ENCODE results near the gene GNA15.
"Not testable (repeated sequence)": the region's sequence is repeated elsewhere in the genome, so short reads cannot be mapped to it uniquely, and the experiment has no call there.

GNA15 gene

GRCh38 chr19:3149526-3150505 lies 14.0 kb downstream of the GNA15 start:
- no peak for DNase-seq (ENCODE audit: low spot score)

DNA sequence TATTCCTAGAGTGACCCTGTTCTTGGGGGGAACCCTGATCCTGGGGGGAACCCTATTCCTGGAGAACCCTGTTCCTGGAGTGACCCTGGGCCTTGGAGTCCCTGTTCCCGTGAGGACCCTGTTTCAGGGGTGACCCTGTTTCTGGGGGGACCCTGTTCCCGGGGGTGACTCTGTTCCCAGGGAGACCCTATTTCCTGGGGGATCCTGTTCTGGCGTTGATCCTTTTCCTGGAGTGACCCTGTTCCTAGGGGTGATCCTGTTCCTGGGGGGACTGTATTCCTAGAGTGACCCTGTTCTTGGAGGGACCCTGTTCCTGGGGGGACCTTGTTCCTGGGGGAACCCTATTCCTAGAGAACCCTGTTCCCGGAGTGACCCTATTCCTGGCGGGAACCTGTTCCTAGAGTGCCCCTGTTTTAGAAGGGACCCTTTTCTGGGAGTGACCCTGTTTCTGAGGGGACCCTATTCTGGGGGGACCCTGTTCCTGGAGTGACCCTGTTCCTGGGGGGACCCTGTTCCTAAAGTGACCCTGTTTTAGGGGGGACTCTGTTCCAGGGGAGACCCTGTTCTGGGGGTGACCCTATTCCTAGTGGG lies 15.0 kb downstream of the GNA15 start:
- DNase-seq (ENCODE audit: low spot score) = no peak

DNA sequence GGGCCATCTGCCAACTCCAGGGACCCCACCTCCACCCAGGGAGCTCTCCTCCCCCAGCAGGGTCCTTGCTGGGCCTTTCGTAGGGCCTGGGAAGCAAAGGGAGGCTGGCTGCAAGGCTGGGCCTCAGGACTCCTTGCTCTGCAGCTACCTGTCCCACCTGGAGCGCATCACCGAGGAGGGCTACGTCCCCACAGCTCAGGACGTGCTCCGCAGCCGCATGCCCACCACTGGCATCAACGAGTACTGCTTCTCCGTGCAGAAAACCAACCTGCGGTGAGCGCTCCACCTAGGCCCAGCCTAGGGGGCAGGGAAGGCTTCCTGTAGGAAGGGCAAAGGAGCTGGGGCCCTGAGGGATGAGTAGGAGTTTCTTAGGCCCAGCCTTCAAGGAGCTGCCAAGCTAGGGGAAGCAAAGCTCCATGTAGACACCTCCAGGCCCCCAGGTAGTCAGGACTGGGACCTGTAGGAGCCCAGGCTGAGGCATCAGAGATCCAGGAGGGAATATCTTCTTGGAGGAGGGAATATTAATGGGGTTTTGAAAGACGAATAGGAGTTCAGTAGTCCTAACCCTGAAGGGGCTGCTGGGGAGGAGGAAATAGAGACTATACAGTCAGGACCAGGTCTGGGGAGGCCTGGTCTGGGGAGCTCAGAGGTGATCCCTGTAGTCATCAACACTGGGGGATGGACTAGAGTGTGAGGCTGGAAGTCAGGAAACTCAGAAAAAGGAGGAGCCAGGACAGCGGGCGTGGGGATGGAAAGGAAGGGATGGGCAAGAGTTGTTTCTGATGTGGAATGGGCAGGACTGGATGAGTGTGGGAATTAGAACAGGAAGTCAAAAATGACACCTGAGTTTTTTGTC lies 16.0 kb downstream of the GNA15 start:
- DNase-seq (ENCODE audit: low spot score) = no peak

- no peak for DNase-seq (ENCODE audit: low spot score)
Observed at GRCh38 chr19:3152419-3152780, 16.6 kb downstream of the GNA15 start.

DNA sequence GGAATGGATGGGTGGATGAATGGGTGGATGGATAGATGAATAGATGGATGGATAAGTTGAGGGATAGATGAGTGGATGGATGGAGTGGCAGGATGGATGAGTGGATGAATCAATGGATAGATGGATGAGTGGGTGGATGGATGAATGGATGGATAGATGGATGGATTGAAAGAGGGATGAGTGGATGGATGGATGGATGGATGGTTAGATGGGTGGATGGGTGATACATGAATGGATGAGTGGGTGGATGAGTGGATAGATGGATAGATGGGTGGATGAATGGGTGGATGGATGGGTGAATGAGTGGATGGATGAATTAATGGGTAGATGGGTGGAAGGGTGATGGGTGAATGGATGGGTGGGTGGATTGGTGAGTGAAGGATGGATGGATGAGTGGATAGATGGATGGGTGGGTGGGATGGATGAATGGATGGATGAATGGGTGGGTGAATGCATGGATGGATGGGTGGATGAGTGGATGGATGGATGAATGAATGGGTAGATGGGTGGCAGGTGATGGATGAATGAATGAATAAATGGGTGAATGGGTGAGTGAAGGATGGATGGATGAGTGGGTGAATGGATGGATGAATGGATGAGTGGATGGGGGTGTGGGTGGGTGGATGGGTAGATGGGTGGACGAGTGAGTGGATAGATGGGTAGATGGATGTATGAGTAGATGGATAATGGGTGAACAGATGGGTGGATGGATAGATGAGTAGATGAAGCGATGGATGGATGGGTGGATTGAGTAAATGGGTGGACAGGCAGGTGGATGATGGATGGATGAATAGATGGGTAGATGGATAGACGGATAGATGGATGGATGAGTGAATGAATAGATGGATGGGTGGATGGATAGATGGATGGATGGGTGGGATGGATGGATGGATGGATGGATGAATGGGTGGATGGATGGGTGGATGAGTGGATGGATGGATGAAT lies 17.7 kb downstream of the GNA15 start:
- no peak for DNase-seq (ENCODE audit: low spot score)

DNA sequence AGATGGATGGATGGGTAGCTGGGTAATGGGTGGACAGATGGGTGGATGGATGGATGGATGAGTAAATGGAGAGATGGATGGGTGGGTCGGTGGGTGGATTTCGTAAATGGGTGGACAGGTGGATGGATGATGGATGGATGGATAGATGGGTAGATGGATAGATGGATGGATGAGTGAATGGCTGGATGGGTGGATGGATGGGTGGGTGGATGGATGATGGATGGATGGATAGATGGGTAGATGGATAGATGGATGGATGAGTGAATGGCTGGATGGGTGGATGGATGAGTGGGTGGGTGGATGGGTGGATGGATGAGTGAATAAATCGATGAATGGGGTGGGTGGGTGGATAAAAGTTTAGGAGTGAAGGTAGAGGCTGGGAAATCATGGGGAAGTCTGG lies 18.6 kb downstream of the GNA15 start:
- not testable (repeated sequence) for DNase-seq (ENCODE audit: low spot score)

DNA sequence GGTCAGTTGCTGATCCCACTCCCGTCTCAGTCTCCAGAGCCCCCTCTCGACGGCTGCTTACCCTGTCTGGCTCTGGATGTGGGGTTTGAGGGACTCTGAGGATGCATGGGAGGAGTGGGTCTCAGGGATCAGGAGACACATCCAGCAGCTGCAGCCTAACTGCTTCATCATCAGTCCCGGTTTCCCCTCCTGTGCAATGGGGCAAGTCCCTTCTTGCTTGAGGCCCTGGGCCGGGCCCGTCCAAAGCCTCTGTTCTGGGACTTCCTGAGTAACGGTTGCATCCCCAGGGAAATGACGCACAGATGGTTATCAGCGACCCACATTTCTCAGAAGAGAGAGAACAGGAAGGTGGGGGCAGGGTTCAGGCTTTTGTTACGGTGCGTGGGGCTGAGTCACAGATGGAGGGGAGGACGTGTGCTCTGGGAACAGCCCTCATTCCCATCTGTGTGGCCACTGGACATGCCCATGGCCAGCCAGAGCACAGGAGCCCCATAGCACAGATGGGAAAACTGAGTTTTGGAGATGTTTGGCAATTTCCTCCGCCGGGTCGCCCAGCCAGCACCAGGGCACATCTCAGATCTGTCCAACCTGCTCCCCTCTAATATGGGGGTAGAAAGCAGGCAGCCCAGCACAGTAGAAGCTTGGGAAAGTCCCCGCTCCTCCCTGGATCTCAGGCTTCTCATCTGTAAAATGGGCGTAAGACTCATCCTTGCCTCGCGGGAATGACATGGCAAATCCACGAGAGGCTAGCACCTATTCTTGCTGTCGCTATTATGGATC lies 19.3 kb downstream of the GNA15 start:
- DNase-seq (ENCODE audit: low spot score) = no peak

DNA sequence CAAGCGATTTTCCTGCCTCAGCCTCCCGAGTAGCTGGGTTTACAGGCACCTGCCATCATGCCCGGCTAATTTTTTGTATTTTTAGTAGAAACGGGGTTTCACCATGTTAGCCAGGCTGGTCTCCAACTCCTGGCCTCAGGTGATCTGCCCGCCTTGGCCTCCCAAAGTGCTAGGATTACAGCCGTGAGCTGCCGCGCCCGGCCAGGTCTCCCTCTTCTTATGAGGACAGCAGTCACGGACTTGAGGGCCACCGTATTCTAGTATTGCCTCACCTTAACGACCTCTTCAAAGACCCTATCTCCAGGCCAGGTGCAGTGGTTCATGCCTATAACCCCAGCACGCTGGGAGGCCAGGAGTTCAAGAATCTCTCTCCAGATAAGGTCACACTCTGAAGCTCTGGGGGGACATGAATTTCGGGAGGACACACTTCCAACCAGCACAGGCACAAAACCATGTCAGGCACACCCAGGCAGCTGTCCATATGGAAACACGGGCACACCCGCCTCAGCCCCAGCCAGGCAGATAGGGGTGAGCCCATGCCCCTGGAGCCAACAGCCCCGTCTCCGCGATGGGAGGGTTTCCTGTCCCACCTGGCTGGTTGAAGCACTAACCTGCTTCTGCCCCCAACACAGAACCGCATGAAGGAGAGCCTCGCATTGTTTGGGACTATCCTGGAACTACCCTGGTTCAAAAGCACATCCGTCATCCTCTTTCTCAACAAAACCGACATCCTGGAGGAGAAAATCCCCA lies 21.4 kb downstream of the GNA15 start:
- no peak for DNase-seq (ENCODE audit: low spot score)

- no peak for DNase-seq (ENCODE audit: low spot score)
Observed at GRCh38 chr19:3159565-3159964, 23.7 kb downstream of the GNA15 start.

DNA sequence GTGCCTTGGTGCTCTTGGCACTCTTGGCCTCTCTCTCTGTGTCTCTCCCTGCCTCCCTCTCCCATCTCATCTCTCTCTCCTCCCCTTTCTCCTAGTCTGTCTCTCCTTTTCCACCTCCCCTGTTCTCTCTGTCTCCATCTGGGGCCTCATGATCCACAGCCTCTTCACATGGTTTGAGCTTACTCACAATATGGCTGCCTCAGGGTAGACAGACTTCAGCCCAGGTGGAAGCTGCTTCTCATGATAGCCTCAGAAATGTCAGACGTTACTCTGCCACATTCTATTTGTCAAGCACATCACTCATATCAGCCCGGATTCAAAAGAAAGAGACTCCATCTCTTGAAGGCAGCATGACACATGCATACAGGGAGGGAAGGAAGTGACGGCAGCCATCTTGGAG lies 24.4 kb downstream of the GNA15 start:
- DNase-seq (ENCODE audit: low spot score) = no peak

GRCh38 chr19:3161453-3161852 lies 25.6 kb downstream of the GNA15 start:
- DNase-seq (ENCODE audit: low spot score) = no peak

GRCh38 chr19:3162418-3163229 lies 26.8 kb downstream of the GNA15 start:
- no peak for DNase-seq (ENCODE audit: low spot score)

GRCh38 chr19:3163230-3163886 lies 27.5 kb downstream of the GNA15 start:
- peak; percentile 75 for DNase-seq (ENCODE audit: low spot score)

DNA sequence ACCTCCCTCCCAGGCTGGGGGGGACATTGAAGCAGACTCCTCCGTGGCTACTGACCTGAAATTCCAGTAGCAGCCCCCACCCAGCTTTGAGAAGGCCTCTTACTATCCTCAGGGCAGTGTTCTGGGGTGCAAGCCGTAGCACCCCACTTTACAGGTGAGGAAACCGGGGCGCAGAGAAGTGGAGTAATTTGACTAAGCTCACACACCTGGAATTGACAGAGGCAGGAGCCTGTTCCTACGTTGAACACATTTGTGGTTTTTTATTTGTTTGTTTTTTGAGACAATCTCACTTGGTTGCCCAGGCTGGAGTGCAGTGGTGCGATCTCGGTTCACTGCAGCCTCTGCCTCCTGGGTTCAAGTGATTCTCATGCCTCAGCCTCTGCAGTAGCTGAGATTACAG lies 28.1 kb downstream of the GNA15 start:
- no peak for DNase-seq (ENCODE audit: low spot score)

GRCh38 chr19:3167533-3168272 lies 31.9 kb downstream of the GNA15 start:
- DNase-seq (ENCODE audit: low spot score) = no peak

- DNase-seq (ENCODE audit: low spot score) = no peak
Observed at GRCh38 chr19:3171894-3172672, 36.2 kb downstream of the GNA15 start.

DNA sequence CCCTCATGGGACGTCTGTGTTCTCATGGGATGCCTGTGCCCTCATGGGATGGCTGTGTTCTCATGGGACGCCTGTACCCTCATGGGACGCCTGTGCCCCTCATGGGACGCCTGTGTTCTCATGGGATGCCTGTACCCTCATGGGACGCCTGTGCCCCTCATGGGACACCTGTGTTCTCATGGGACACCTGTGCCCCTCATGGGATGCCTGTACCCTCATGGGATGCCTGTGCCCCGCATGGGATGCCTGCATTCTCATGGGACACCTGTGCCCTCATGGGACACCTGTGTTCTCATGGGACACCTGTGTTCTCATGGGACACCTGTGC lies 36.8 kb downstream of the GNA15 start:
- not testable (repeated sequence) for DNase-seq (ENCODE audit: low spot score)
